GM10847 (cell line): ENCODE data around the gene SPDYA.

ENCODE experiments used
- POLR2A ChIP-seq: IDR thresholded peaks from 2 replicates; pipeline ENCODE4 v1.6.1; 2011; ENCODE audit not compliant: insufficient read length; ENCODE audit errors: extremely low read depth

The SPDYA gene

GRCh38 chr2:28821295-28821958, 10.8 kb downstream of the SPDYA start:
- TF ChIP-seq POLR2A = no peak

GRCh38 chr2:28822036-28822435, 11.4 kb downstream of the SPDYA start:
- no peak for TF ChIP-seq POLR2A

GRCh38 chr2:28824207-28824606, 13.6 kb downstream of the SPDYA start:
- TF ChIP-seq POLR2A = no peak

- no peak for TF ChIP-seq POLR2A
Observed at GRCh38 chr2:28824870-28825269, 14.2 kb downstream of the SPDYA start.

- no peak for TF ChIP-seq POLR2A
Observed at GRCh38 chr2:28828382-28828781, 17.7 kb downstream of the SPDYA start.

- no peak for TF ChIP-seq POLR2A
Observed at GRCh38 chr2:28833740-28834470, 23.3 kb downstream of the SPDYA start.

GRCh38 chr2:28835781-28836180, 25.1 kb downstream of the SPDYA start:
- TF ChIP-seq POLR2A = no peak

- no peak for TF ChIP-seq POLR2A
Observed at GRCh38 chr2:28838971-28839370, 28.3 kb downstream of the SPDYA start.

GRCh38 chr2:28842042-28842441, 31.4 kb downstream of the SPDYA start:
- no peak for TF ChIP-seq POLR2A

- TF ChIP-seq POLR2A = no peak
Observed at GRCh38 chr2:28855193-28855592, 44.6 kb downstream of the SPDYA start.

- TF ChIP-seq POLR2A = no peak
Observed at GRCh38 chr2:28855977-28856376, 45.3 kb downstream of the SPDYA start.

- no peak for TF ChIP-seq POLR2A
Observed at GRCh38 chr2:28868611-28869010, 58.0 kb downstream of the SPDYA start.

GRCh38 chr2:28869494-28870145, 59.0 kb downstream of the SPDYA start:
- no peak for TF ChIP-seq POLR2A

- TF ChIP-seq POLR2A = peak; percentile 93
Observed at GRCh38 chr2:28870146-28870891, 59.7 kb downstream of the SPDYA start, which contains the start of gene TRMT61B. TSS of gene TRMT61B (minus strand) at chr2:28870309. CDS start at chr2:28870277, 32 bp downstream.

- TF ChIP-seq POLR2A = no peak
Observed at GRCh38 chr2:28871620-28872019, 61.0 kb downstream of the SPDYA start.
